Activated CD4-positive, alpha-beta T cell treated with anti-CD3 and anti-CD28 coated beads for 1 hour (primary cell): ENCODE data around the gene RERGL.
"Not testable (repeated sequence)": the region's sequence is repeated elsewhere in the genome, so short reads cannot be mapped to it uniquely, and the experiment has no call there.

ENCODE experiments used
- DNase-seq: peaks from one replicate; pipeline ENCODE4 v3.0.0-alpha.2; 2020

The RERGL gene, protein sequence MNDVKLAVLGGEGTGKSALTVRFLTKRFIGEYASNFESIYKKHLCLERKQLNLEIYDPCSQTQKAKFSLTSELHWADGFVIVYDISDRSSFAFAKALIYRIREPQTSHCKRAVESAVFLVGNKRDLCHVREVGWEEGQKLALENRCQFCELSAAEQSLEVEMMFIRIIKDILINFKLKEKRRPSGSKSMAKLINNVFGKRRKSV

DNA sequence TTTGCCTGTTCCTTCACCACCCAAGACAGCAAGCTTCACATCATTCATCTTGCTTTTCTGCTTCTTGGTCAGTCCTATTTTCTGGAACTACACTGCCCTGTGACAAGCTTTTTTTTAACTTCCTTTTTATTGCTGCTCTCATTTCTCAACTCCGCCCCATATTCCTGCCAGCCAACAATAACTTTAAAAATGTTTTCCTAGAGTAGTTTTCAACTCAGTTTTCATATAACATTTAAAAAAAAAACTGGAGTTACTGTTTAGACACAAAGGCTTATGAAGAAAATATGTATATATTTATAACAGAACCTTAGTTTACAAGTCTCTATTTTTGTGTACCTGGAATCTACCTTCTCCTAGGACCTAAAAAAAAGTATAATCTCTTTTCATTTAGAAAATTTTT lies at the start of gene RERGL:
Gene RERGL, minus strand, starts transcription at position 101 of the 400 bp plus-strand sequence. Its CDS starts 53 bp downstream, at position 48.
- no peak for DNase-seq

DNA sequence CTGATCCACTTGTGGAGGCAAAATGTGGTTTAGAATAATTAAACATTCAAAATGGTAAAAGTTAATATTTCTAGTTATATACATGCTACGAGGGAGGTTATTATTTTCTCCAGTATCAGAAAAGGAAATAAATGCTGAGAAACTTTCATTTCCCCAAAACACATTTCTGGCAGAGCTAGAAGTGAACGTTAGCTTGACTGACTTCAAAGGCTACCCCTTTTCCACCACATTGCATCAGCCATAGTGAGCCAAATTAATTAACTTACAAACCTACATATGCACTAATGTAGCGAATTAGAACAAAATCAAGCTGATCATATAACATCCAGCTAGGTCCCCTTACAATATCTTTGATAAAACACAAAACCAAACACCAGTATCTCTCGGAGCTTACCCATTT lies 49.3 kb upstream of the RERGL start:
- DNase-seq = no peak

DNA sequence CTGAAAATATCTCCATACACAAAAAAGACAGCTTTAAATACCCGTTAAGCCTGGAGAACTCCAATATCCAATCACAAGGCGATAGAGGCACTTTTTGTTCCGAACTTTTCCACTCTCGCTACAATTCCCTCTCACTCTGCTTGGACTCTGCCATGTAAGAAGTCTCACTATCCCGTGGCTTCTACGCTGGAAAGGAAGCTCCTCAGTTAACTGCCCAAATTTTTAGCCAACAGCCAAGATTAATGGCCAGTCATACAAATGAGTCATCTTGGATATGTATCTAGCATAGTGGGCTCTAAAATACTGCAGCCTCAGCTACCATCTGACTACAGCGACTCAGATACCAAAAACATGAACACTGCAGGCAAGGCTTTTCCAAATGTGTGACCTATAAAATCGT lies 45.5 kb upstream of the RERGL start:
- no peak for DNase-seq

DNA sequence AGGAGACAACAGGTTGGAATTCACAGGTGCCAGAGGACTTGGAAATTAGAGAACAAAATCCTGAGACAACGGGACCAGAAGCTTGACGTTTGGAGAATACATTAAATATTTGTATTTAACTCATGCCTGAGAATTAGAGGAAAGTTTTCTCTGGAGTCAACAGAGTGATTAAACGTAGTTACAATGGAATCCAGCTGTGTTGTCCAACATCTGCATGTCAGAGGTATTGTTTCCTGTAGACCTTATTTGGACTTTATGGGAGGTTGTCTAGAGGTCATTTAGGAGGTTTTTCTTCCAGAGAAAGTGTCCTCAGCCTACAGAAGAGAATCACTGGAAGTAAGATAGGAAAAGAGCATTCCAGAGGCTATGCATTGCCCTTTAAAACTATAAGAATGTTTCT lies 45.1 kb upstream of the RERGL start:
- DNase-seq = no peak

DNA sequence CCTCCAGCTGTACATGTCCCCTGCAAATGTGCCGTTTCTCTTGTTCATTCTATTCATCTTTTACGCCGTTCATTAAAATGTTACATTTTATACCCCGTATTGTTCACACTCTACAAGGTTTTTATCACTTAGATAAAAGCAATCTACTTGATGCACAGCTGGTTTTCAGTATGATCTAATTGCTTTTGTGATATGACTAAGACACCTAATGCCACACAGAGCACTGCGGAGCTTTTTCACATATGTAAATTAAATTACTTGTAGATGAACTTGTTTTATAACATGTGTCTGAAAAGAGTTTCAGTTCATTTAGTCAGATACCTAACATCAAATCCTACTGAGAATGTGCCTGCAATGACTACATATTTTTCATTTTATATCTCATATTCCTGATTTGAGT lies 40.9 kb upstream of the RERGL start:
- DNase-seq = no peak

DNA sequence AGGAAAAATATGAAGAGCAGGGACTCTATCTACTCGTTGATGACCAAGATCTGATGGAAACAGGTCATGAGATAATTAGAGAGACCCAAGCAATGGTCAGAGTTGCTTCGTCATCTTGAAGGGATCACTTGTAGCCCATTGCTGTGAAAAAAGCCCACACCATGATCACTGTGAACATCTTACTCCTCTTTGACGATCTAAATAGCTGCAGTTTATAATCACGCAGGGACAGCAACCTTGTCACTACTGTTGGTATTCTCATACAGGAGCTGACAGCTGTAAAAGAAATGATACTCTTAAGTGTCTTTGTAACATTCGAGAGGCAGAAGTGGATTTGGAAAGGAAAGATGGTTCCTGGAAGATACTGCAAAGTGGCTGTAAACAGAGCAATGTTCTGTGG lies 33.7 kb upstream of the RERGL start:
- DNase-seq = no peak

DNA sequence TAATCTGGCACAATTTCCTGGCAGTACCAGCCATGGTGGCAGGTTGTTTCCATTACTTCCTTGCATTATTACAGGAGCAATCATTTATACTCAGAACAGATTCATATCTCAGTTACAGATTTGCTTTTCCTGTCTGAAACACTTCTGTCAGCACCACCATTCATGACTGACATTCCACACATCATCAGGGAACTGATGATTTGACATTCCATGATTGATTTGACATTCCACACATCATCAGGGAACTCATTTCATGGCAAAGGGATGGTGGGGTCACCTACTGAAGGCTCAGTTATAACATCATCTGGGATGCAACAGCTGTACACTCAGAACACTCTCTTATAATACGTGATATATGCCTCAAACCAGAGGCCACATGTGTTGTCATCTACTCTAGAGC lies 30.9 kb upstream of the RERGL start:
- DNase-seq = no peak

DNA sequence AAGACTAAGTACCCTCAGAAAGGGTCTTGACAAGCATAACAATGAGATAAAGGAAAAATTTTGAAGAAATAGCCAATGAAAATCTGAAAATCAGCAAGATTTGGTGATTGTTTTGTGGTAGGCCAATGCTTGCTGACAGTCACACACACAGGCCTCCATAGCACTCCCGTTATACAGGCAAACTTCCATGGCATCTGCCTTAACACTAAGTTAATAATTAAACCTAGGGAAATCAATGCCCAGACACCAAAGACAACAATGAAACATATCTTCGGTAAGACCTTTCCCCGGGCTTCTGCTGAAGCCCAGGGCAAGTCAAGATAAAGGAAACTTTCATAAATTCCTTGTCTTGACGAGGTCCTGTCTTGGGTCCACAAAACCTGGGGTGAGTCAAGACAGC lies 18.6 kb upstream of the RERGL start:
- DNase-seq = no peak

DNA sequence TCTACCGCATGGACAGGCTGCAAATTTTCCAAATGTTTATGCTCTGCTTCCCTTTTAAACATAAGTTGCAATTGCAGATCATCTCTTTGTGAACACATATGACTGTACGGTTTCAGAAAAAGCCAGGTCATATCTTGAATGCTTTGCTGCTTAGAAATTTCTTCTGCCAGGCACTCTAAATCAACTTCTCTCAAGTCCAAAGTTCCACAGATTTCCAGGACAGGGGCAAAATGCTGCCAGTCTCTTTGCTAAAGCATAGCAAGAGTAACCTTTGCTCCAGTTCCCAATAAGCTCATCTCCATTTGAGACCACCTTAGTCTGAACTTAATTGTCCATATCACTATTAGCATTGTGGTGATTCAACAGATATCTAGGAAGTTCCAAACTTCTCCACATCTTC lies 13.6 kb upstream of the RERGL start:
- no peak for DNase-seq

DNA sequence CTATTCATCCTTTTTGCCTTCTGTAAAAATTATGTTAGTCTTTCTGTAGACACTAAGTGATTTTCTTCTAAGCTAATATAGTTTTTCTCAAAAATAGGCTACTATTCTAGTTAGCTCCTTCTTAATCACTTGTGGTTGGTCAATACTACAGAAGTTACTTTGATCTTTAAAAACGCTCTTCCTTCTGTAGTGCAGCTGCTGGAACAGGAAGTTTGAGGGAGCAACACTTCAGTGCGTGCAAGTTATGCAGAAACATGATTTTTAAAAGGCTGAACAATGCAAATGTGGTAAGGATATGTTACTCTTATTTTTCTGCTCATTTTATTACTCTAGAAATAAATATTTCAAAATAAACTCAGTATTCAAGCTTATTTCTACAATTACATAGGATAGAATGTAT lies 11.1 kb upstream of the RERGL start:
- DNase-seq = no peak

DNA sequence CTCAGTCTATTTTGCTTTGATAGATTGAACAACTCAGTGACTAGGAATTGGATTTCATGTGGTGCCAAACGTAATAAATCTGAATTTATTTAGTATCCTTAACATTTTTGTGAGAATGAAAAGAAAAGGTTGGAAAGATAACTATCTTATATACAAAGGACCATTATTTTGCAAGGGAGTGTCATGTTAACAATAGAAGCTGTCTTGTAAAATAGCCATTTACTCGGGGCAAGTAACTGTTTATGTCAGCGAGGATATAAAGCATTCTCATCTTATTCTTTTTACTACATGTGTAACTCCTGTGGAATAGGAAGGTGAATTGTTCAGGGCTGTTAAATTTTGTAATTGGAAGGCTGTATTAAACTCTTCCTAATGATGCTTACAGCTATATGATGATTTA lies 5.9 kb downstream of the RERGL start:
- DNase-seq = no peak

DNA sequence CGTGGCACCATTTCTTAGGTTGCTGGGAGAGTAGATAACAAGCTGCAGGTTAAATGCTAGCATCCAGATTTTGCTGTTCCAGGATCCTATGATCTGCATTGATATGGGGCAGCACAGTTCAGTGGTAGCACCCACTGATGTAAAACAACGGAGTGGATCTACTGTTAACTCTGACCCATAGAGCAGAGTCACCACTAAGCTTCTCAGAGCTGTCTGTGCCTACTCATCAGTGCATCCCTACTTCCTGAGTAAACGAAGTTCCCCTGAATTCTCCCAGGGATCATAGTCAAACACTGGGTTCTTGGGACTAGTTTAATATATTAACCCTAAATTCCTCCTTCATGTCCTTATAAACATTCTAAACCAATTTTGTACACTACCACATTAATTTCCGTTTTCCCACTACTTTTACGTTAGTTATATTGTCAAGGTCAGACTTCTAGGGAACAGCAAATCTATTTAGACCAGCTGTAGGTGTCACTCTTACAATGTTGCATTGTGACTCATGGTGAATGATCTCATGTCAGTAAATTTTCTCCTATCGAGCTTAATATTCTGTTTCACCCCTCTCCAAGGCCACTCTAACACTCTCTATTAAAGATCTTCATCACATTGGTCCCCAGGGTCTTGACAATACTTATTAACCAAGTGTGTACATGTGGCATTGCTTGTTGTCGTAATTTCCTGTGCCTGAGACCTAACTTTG lies 10.3 kb downstream of the RERGL start:
- no peak for DNase-seq

DNA sequence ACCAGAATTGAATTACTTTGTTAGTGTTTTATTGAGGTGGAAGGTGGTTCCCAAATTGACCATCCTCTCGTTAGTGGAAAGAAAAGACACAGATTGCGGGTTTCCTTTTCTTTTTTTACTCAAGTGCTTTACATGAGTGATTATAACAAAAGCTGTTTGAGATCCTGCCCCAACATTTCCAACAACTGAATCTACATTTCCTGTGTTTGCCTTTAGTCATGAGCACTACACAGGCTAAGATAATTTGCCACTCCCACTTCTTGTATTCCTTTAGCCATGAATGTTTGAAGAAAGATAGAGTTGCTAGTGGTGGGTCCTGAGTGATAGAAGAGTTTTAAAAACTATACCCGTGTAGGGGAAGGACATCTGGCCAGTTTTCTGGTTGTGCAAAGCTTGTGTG lies 16.0 kb downstream of the RERGL start:
- DNase-seq = no peak

DNA sequence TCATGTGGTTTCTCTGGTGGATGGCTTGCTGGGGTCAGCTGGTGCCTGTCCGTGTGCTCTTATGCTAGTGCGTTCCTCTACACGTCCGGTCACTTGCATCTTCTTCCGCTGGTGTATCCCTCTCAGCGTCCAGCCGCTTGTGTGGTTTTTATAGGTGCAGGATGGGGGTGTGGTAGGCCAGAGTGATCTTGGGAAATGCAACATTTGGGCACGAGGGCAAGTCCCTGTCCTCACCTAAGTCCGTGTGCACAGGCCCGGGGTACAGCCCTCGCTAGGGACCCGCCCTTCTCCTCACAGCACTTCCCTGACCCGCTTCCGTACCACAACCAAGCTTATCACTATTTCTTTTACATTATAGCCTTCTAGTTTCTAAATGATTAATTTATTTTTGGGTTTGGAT lies 17.3 kb downstream of the RERGL start:
- DNase-seq = no peak

DNA sequence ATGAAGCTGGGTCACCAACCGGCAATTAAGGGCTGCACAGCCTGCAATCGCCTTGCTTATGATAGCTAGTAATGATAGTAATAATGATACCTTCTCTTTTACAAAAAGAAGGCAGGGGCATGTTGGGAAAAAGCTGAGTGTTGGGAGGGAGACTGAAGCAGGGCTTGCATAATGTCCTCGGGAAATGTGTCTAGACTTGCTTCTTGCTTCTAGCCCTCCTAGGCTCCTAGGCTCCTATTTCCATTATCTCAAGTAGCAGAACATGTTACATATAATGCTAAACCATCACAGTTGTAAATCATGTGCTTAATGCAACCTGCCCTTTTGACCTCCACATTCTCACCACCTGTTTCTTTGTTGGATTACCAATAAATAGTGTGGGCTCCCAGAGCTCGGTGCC lies 18.7 kb downstream of the RERGL start:
- DNase-seq = no peak

DNA sequence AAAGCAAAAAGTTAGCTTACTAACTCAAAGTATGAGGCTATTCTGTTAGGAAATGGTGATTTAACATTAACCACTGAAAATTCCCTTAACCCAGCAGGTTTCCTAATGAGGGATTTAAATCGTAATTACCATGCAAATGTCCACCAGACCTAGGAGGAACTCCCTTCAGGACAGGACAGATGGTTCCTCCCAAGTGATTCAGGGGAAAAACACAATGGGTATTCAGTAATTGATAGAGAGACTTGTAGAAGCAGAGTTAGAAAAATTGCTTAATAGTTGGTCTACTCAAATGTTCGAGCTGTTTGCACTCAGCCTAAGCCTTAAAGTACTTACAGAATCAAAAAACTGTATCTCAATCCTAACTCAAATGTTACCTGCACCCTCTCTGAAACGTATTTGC lies 21.6 kb downstream of the RERGL start:
- DNase-seq = no peak

DNA sequence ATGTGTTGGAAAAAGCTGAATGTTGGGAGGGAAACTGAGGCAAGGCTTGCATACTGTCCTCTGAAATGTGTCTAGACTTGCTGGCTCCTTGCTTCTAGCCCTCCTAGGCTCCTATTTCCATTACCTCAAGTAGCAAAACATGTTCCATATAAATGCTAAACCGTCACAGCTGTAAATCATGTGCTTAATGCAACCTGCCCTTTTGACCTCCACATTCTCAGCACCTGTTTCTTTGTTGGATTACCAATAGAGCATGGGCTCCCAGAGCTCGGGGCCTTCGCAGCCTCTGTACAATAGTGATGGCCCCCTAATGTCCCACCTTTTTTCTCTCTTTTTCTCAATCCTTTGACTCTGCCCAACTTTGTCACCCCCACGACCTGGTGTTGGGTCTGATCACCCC lies 23.3 kb downstream of the RERGL start:
- no peak for DNase-seq

DNA sequence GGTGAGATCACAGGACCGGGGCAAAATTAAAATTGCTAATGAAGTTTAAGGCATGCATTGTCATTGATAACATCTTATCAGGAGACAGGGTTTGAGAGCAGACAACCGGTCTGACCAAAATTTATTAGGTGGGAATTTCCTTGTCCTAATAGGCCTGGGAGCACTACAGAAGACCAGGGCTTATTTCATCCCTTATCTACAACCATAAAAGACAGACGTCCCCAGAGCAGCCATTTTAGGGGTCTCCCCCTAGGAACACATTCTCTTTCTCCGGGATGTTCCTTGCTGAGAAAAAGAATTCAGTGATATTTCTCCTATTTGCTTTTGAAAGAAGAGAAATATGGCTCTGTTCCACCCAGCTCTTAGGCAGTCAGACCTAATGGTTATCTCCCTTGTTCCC lies 27.1 kb downstream of the RERGL start:
- DNase-seq = not testable (repeated sequence)

DNA sequence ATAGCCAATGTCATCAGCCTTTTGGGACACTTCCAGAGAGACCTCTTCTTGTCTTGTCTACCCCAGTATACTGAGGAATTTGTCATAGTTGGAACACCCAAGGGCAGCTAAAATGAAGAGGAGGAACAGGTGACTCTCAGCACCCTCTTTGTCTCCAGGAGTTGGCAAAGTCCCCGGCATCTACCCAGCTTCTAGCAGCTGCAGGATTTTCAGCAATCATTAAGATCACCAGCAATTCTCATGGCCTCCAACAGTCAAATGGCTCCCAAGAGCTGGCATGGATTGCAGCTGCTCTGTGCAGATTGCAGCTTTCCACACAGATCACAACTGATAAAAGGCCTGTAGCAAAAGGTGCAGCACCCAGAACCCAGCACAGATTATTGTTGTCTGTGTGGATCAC lies 32.9 kb downstream of the RERGL start:
- no peak for DNase-seq

DNA sequence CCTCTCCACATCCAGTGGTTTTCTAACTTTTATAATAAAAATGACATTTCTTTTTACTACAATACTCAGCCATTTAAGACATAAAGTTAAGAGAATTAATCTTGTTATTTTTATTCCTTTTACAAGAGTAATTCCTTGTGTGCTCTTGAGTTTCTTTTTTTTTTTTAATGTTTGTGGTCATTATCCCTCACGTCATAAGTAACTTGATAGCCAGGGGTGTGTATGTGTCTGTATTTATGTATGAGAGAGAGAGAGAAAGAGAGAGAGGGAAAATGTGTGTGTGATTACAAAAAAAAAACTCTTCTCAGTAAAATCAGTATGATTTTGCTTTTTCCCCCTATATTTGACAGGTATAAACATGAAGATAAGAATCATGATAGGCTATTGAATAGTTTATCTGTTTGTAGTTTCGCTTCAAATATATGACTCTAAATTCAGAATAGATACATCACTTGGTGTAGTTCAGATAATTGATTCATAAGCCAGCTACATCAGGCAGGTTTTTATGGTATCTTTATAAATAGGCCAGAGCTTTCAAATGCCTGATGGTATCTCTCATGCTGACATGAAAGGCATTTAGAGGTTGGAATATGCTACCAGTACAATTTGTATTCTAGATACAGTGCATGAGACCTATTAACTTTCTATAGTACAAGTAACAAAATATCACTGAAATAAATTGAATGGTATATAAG lies 34.9 kb downstream of the RERGL start:
- DNase-seq = no peak

DNA sequence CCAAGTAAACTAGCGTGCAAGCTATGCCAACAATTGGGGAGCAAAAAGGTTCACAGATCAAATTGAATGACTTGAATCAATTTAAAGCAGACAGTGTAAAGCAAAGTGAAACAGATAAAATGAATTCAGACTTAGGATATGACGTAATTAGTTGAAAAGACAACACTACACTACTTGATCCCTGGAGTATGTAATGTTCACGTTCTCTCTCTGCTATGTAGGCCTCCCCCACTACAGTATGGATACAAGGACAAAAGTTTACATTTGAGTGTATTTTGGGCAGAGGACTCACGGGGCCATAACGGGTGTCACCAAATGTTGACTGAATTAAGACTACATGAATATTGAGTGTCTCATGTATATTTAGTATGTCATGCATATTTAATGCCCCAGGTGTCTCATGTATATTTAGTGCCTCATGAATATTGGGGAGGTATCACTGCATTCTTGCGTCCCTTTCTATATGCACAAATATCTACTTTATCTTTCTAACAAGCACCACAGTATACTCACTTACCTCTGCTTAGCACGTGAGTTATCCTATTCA lies 44.5 kb downstream of the RERGL start:
- DNase-seq = no peak

DNA sequence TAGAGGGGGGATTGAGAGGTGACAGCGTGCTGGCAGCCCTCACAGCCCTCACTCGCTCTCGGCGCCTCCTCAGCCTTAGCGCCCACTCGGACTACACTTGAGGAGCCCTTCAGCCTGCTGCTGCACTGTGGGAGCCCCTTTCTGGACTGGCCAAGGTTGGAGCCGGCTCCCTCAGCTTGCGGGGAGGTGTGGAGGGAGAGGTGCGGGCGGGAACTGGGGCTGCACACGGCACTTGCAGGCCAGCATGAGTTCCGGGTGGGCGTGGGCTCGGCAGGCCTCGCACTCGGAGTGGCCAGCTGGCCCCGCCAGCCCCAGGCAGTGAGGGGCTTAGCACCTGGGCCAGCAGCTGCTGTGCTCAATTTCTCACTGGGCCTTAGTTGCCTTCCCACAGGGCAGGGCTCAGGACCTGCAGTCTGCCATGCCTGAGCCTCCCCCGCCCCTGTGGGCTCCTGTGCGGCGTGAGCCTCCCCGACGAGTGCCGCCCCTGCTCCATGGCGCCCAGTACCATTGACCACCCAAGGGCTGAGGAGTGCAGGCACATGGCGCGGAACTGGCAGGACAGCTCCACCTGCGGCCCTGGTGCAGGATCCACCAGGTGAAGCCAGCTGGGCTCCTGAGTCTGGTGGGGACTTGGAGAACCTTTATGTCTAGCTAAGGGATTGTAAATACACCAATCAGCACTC lies 49.8 kb downstream of the RERGL start:
- not testable (repeated sequence) for DNase-seq
